Liver (tissue), 4 donors: ENCODE data around the gene IL1A. TPM values are rescaled to one million over a fixed set of nuclear protein-coding genes. Genes with fewer than 3 reads are reported as not detected.

Source experiments
- polyA plus RNA-seq, 2 donors: library from polyadenylated mRNA; stranded (reverse) in 1 of 2; unstranded in 1 of 2; fragments of 200-250 nt in 1 of 2; fragments of >200 nt in 1 of 2; fragmentation: Nextera tagmentation in 1 of 2; extraction: Ambion mirVana in 1 of 2; gene quantifications; one replicate each; pipeline versions ENCODE4 v1.2.1 to v1.2.3, GENCODE V29; 2013 to 2015
- total RNA-seq, 2 donors: library from RNA; depleted of rRNA; stranded (reverse); fragments of >200 nt; gene quantifications; one replicate each; pipeline ENCODE4 v1.2.3, GENCODE V29; 2014
- donor health status: healthy.
- donor health status: healthy.
- donor health status: healthy.

IL1A gene
- total and polyA plus RNA-seq, 4 donors = 0.05 TPM; not detected in 3

Other genes with a start within 250 kb of the IL1A start
- gene POLR1B, start 242.0 kb downstream of the IL1A start, total RNA-seq = 10 to 100 TPM; 13.1 to 23.8 TPM
- 1 to 10 TPM; 6.5 to 8.5 TPM for gene POLR1B, start 242.0 kb downstream of the IL1A start, polyA plus RNA-seq
- 1 to 10 TPM; 5.0 to 5.8 TPM for gene CHCHD5, start 199.9 kb downstream of the IL1A start, total RNA-seq
- 10 to 100 TPM; 36.6 to 59.9 TPM for gene CHCHD5, start 199.9 kb downstream of the IL1A start, polyA plus RNA-seq
- gene SLC20A1, start 138.6 kb downstream of the IL1A start, total RNA-seq = 10 to 100 TPM; 23.3 to 56.9 TPM
- gene SLC20A1, start 138.6 kb downstream of the IL1A start, polyA plus RNA-seq = 10 to 100 TPM; 15.3 to 16.7 TPM
- 1 to 10 TPM in 1 of 2 donors, not detected in 1; 1.2 TPM for gene NT5DC4, start 63.5 kb downstream of the IL1A start, total RNA-seq
- gene NT5DC4, start 63.5 kb downstream of the IL1A start, polyA plus RNA-seq = not detected
- gene CKAP2L, start 19.9 kb downstream of the IL1A start, total RNA-seq = 10 to 100 TPM in 1 of 2 donors, not detected in 1; 15.9 TPM
- under 1 TPM; 0.19 to 0.91 TPM for gene CKAP2L, start 19.9 kb downstream of the IL1A start, polyA plus RNA-seq
- 1 to 10 TPM; 1.0 to 3.1 TPM for gene IL1B, start 52.3 kb upstream of the IL1A start, total RNA-seq
- under 1 TPM; 0.25 to 0.51 TPM for gene IL1B, start 52.3 kb upstream of the IL1A start, polyA plus RNA-seq
- not detected for gene IL37, start 126.7 kb upstream of the IL1A start, total RNA-seq
- gene IL37, start 126.7 kb upstream of the IL1A start, polyA plus RNA-seq = not detected
- not detected for gene IL36G, start 193.5 kb upstream of the IL1A start, total RNA-seq
- gene IL36G, start 193.5 kb upstream of the IL1A start, polyA plus RNA-seq = not detected
- gene IL36A, start 221.0 kb upstream of the IL1A start, total RNA-seq = not detected
- gene IL36A, start 221.0 kb upstream of the IL1A start, polyA plus RNA-seq = not detected